Measurements from ENCODE around the gene EFCAB11. TPM values are rescaled to one million over a fixed set of nuclear protein-coding genes. Genes with fewer than 3 reads are reported as not detected.

EFCAB11 gene
- total and polyA plus RNA-seq, 2 of the 4 experiments (the other 2 are of a cell fraction) = 2.2 to 5.3 TPM

DNA sequence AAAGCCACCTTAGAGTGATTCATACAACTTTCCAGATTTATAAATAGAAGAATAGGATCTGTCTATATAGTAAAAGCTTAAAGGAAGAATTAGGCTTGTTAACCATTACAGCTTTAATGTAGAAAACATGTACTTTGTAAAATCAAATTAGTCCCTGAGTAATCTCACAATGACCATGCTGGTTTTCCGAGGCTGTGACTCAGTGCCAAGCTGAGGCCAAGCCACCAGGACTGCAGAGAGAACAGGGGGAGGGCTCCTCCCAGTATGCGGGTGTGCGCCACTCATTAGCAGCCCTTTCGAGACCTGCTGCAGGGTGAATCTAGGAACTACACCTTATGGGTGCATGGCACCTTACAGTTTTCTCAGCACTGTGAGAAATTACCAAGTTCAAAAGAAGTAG is 167.0 kb downstream of the EFCAB11 start:
- no peak overlapping the region for H2BK5ac ChIP-seq (ENCODE audit: low read depth, low read length, poor library complexity, severe bottlenecking)
- intact Hi-C loops (cut with micrococcal nuclease) (no loop called here), dilution Hi-C loops (cut with HindIII; ENCODE audit: low sequenced_read_pairs, unreplicated experiment) (no loop called here), in situ Hi-C loops (cut with MboI; ENCODE audit: low sequenced_read_pairs) (no loop called here)
- no peak overlapping the region for H4K91ac ChIP-seq (ENCODE audit: insufficient read depth, low read depth, low read length)
- ChIA-PET POLR2A (ENCODE audit: unreplicated experiment) (no interaction called here), CTCF (no interaction called here)
- H2AFZ ChIP-seq (replicated peaks; ENCODE audit: low read length, poor library complexity) = no peak overlapping the region
- H3K56ac ChIP-seq (ENCODE audit: extremely low read depth, insufficient read depth, low read length) = no peak overlapping the region
- no peak overlapping the region for H3K27ac ChIP-seq (ENCODE audit: insufficient read depth, low read length)
- BruUV-seq (replicated peaks) = no TSS peak
- no peak overlapping the region for H2BK120ac ChIP-seq (ENCODE audit: low read depth, low read length)
- H3K9me1 ChIP-seq (ENCODE audit: insufficient read depth, low read length) = 0 out of 2 replicates have a peak, but pooled peaks cover 3% of the 10 kb centered on the region
- no peak overlapping the region for H2BK15ac ChIP-seq (ENCODE audit: low read depth, low read length)
- H4K8ac ChIP-seq (ENCODE audit: low read depth in 2 of 2, low read length in 2 of 2) = no peak overlapping the region
- H3K9ac ChIP-seq (ENCODE audit: low read depth, low read length) = no peak overlapping the region
- WGBS, 2 experiments (ENCODE audit: extremely low coverage in 2 of 2, insufficient read length in 1 of 2) = 94% methylated on average over 3 of the region's 4 CpGs; no CpG with 5 or more reads in 1 of the 2 experiments
- DNase-seq (peak; percentile 71), ATAC-seq (ENCODE audit: low read depth) (peak; percentile 59)
- no peak overlapping the region for H3K23ac ChIP-seq (ENCODE audit: low read depth, low read length)
- H3K4me2 ChIP-seq (ENCODE audit: low read depth, low read length) = no peak overlapping the region
- H3K4me1 ChIP-seq (ENCODE audit: control insufficient read depth, insufficient read depth, low read length) = peaks cover 4% of the 10 kb centered on the region
- H2AK9ac ChIP-seq (replicated peaks; ENCODE audit: low read depth, low read length, poor library complexity) = no peak overlapping the region
- H2BK20ac ChIP-seq (ENCODE audit: low read depth, low read length) = no peak overlapping the region
- H4K20me1 ChIP-seq (ENCODE audit: insufficient read depth, low read length) = no peaks in the 10 kb centered on the region
- H3K14ac ChIP-seq (replicated peaks; ENCODE audit: low read depth, low read length) = no peak overlapping the region
- H3K18ac ChIP-seq (ENCODE audit: low read depth, low read length) = peak overlapping the region; percentile 5; the same call in 1 of the 2 replicates
- no peaks in the 10 kb centered on the region for H3K27me3 ChIP-seq (ENCODE audit: control insufficient read depth, insufficient read depth, low read length)
- no peaks in the 10 kb centered on the region for H3K79me1 ChIP-seq (ENCODE audit: low read depth in 1 of 2, low read length in 2 of 2)
- H3K4me3 ChIP-seq (ENCODE audit: insufficient read depth, low read depth, low read length) = no peak overlapping the region
- H3K36me3 ChIP-seq (ENCODE audit: control insufficient read depth, insufficient read depth, low read length) = no peaks in the 10 kb centered on the region
- peak; percentile 62; the same call in 1 of the 2 replicates for TF ChIP-seq NFE2L2 (IDR thresholded peaks at IDR 0.05; ENCODE audit: low read depth, low read length)
- TF ChIP-seq RAD21 (IDR thresholded peaks at IDR 0.05; ENCODE audit: low read length) = no peak
- no peak overlapping the region for H4K5ac ChIP-seq (ENCODE audit: low read depth, low read length)
- no peak overlapping the region for H2AK5ac ChIP-seq (ENCODE audit: low read depth, low read length)
- no peaks in the 10 kb centered on the region for H3K9me3 ChIP-seq (ENCODE audit: control insufficient read depth, insufficient read depth, low read length)
- no peak overlapping the region for H3K4ac ChIP-seq (ENCODE audit: low read depth, low read length)
